HCT116 (cell line): Measurements from ENCODE around the gene G6PC3. TPM values are rescaled to one million over a fixed set of nuclear protein-coding genes. Genes with fewer than 3 reads are reported as not detected.

Experiments
- ATAC-seq: fragments of 200-7000 bp; cut with Tn5 transposase; 2 replicates; pipeline ENCODE4 v1.9.1; 2020; ENCODE audit warnings: mild to moderate bottlenecking, moderate library complexity
- BruUV-seq: library from RNA; stranded (reverse); fragments of 400-500 nt; replicated peaks from 2 replicates; lab custom pipeline; 2021; lab: Mats Ljungman, UMichigan
- CTCF ChIA-PET: fragments of 300-600 bp; sonication (Branson Sonifier 250); formaldehyde crosslinking; loops from one replicate; lab custom pipeline; 2021; ENCODE audit warnings: antibody characterized with exemption; lab: Charles Lee
- POLR2A ChIA-PET: fragments of 300-600, 350-600 bp; sonication (Branson Sonifier 250); formaldehyde crosslinking; loops from one replicate; lab custom pipeline; 2021; ENCODE audit warnings: antibody characterized with exemption; lab: Charles Lee
- RAD21 ChIA-PET, 2 experiments: fragments of 300-600 bp; sonication (Branson Sonifier 250); formaldehyde crosslinking; loops; one replicate each; lab custom pipeline; 2023; ENCODE audit warnings: low total read pairs in 2 of 2; ENCODE audit not compliant: uncharacterized antibody in 2 of 2, unreplicated experiment in 2 of 2, low non-redundant PET in 1 of 2; lab: Charles Lee
- DNase-seq: peaks from one replicate; pipeline ENCODE4 v3.0.0-alpha.2; 2010; ENCODE audit warnings: low read depth, low spot score
- H2AFZ ChIP-seq: fragments of 200-600 bp; shearing (Covaris generic), sonication (generic); 2 replicates; pipeline ENCODE4 v1.6.1; 2017; ENCODE audit warnings: low read depth, mixed run types, mixed read lengths, antibody characterized with exemption, low read length; ENCODE audit not compliant: poor library complexity, severe bottlenecking
- H3K27ac ChIP-seq: 2 replicates; pipeline ENCODE4 v1.5.1; 2012; ENCODE audit warnings: low read depth, low read length
- H3K27me3 ChIP-seq: fragments of 200-600 bp; sonication (generic); 2 replicates; pipeline ENCODE4 v1.6.1; 2016; ENCODE audit warnings: mixed run types, low read length, mixed read lengths; ENCODE audit not compliant: insufficient read depth
- H3K36me3 ChIP-seq, 2 experiments: fragments of 200-500 bp in 1 of 2; fragments of 200-600 bp in 1 of 2; sonication (Bioruptor generic) in 1 of 2; sonication (generic) in 1 of 2; 2 replicates each; pipeline versions ENCODE4 v1.5.1 to v1.6.1; 2014 to 2016; ENCODE audit warnings: low read length in 2 of 2, inconsistent platforms in 1 of 2, mixed read lengths in 1 of 2, mixed run types in 1 of 2; ENCODE audit not compliant: insufficient read depth in 2 of 2, control insufficient read depth in 1 of 2
- H3K4me1 ChIP-seq, 2 experiments: fragments of 200-600 bp in 1 of 2; sonication (generic) in 1 of 2; 2 replicates each; pipeline versions ENCODE4 v1.5.1 to v1.6.1; 2012 to 2017; ENCODE audit warnings: low read length in 2 of 2, inconsistent platforms in 1 of 2, mild to moderate bottlenecking in 1 of 2, mixed read lengths in 1 of 2, mixed run types in 1 of 2, moderate library complexity in 1 of 2; ENCODE audit not compliant: insufficient read depth in 2 of 2, control insufficient read depth in 1 of 2
- H3K4me2 ChIP-seq: fragments of 200-600 bp; sonication (generic); 2 replicates; pipeline ENCODE4 v1.6.1; 2017; ENCODE audit warnings: mixed run types, low read length, mixed read lengths
- H3K4me3 ChIP-seq, 2 experiments: fragments of 200-600 bp in 1 of 2; sonication (generic) in 1 of 2; replicated peaks in 1 of 2; 2 replicates each; pipeline ENCODE4 v1.5.1; 2011 to 2016; ENCODE audit warnings: low read length in 2 of 2, control low read depth in 1 of 2, low read depth in 1 of 2, mild to moderate bottlenecking in 1 of 2, mixed read lengths in 1 of 2, mixed run types in 1 of 2
- H3K79me2 ChIP-seq: fragments of 200-600 bp; sonication (generic); 2 replicates; pipeline ENCODE4 v1.6.1; 2017; ENCODE audit warnings: mild to moderate bottlenecking, mixed run types, low read length, moderate library complexity, mixed read lengths; ENCODE audit not compliant: insufficient read depth
- H3K9ac ChIP-seq: fragments of 200-600 bp; sonication (generic); 2 replicates; pipeline ENCODE4 v1.6.1; 2016; ENCODE audit warnings: low read length, mixed read lengths
- H3K9me2 ChIP-seq: fragments of 200-600 bp; sonication (generic), shearing (Covaris generic); 2 replicates; pipeline ENCODE4 v1.6.1; 2017; ENCODE audit warnings: mixed run types, mild to moderate bottlenecking, moderate library complexity; ENCODE audit not compliant: insufficient read depth
- H3K9me3 ChIP-seq, 2 experiments: fragments of 200-500 bp in 1 of 2; fragments of 200-600 bp in 1 of 2; sonication (Bioruptor generic) in 1 of 2; sonication (generic) in 1 of 2; 2 replicates each; pipeline ENCODE4 v1.6.1; 2014 to 2017; ENCODE audit warnings: low read length in 2 of 2, mixed read lengths in 2 of 2, inconsistent platforms in 1 of 2, low read depth in 1 of 2, mild to moderate bottlenecking in 1 of 2, mixed run types in 1 of 2, moderate library complexity in 1 of 2; ENCODE audit not compliant: control insufficient read depth in 1 of 2, insufficient read depth in 1 of 2
- H4K20me1 ChIP-seq: fragments of 200-600 bp; sonication (generic), shearing (Covaris generic); 2 replicates; pipeline ENCODE4 v1.6.1; 2017; ENCODE audit warnings: mixed run types, mild to moderate bottlenecking, moderate library complexity; ENCODE audit not compliant: insufficient read depth
- CBX3 ChIP-seq: IDR thresholded peaks from 2 replicates; pipeline ENCODE4 v1.6.1; 2012; ENCODE audit warnings: low read depth
- CEBPB ChIP-seq: IDR thresholded peaks from 2 replicates; pipeline ENCODE4 v1.6.1; 2012; ENCODE audit warnings: low read depth
- EGR1 ChIP-seq: IDR thresholded peaks from 2 replicates; pipeline ENCODE4 v1.6.1; 2012; ENCODE audit warnings: low read depth
- EZH2 ChIP-seq: fragments of 200-600 bp; sonication (generic); IDR thresholded peaks from 2 replicates; pipeline ENCODE4 v1.6.1; 2017; ENCODE audit warnings: antibody characterized with exemption, mixed run types
- EZH2phosphoT487 ChIP-seq: fragments of 200-600 bp; IDR thresholded peaks from 2 replicates; pipeline ENCODE4 v1.6.1; 2018; ENCODE audit warnings: antibody characterized with exemption, borderline replicate concordance
- FOSL1 ChIP-seq: IDR thresholded peaks from 2 replicates; pipeline ENCODE4 v1.6.1; 2012; ENCODE audit warnings: low read depth
- JUND ChIP-seq: IDR thresholded peaks from 2 replicates; pipeline ENCODE4 v1.6.1; 2012
- POLR2AphosphoS5 ChIP-seq: IDR thresholded peaks from 2 replicates; pipeline ENCODE4 v1.6.1; 2011; ENCODE audit warnings: mild to moderate bottlenecking, low read depth, low read length, moderate library complexity
- RAD21 ChIP-seq: IDR thresholded peaks from 2 replicates; pipeline ENCODE4 v1.6.1; 2012; ENCODE audit warnings: low read depth, mild to moderate bottlenecking
- SIN3A ChIP-seq: IDR thresholded peaks from 2 replicates; pipeline ENCODE4 v1.6.1; 2012; ENCODE audit warnings: low read depth
- TCF7L2 ChIP-seq: IDR thresholded peaks from 2 replicates; pipeline ENCODE4 v1.7.0; 2011; ENCODE audit warnings: borderline replicate concordance, inconsistent platforms; ENCODE audit not compliant: insufficient read depth, insufficient read length; ENCODE audit errors: extremely low read depth
- YY1 ChIP-seq: IDR thresholded peaks from 2 replicates; pipeline ENCODE4 v1.6.1; 2011; ENCODE audit warnings: low read length, low read depth, moderate library complexity, mild to moderate bottlenecking; ENCODE audit not compliant: insufficient replicate concordance; ENCODE audit errors: extremely low read depth
- ZFX ChIP-seq: fragments of 450-650 bp; IDR thresholded peaks from 2 replicates; pipeline ENCODE4 v1.6.1; 2017
- ZNF274 ChIP-seq: fragments of 200-500 bp; sonication (Bioruptor generic); IDR thresholded peaks from 2 replicates; pipeline ENCODE4 v1.6.1; 2014; ENCODE audit warnings: mild to moderate bottlenecking, low read depth, low read length, inconsistent platforms
- intact Hi-C: fragments of 100-400 bp; cut with micrococcal nuclease; formaldehyde crosslinking; loops from 2 replicates; pipeline ENCODE4 v1.10.0; 2022
- total RNA-seq: library from RNA; stranded (reverse); gene quantifications from one replicate; pipeline ENCODE4 v1.2.1, GENCODE V29; 2021; ENCODE audit not compliant: unreplicated experiment
- TF ChIP-seq, protein P1 (sequence below): IDR thresholded peaks from 2 replicates; pipeline ENCODE4 v1.6.1; 2012; ENCODE audit warnings: low read depth
- TF ChIP-seq, protein P2 (sequence below): IDR thresholded peaks from 2 replicates; pipeline ENCODE4 v1.6.1; 2011; ENCODE audit warnings: mild to moderate bottlenecking, low read length, moderate library complexity; ENCODE audit not compliant: insufficient replicate concordance; ENCODE audit errors: extremely low read depth
- TF ChIP-seq, protein P3 (sequence below): IDR thresholded peaks from 2 replicates; pipeline ENCODE4 v1.6.1; 2012
- TF ChIP-seq, protein P4 (sequence below): IDR thresholded peaks from 2 replicates; pipeline ENCODE4 v1.6.1; 2012
- TF ChIP-seq, protein P5 (sequence below), 3 experiments: fragments of 200-600 bp in 1 of 3; sonication (generic) in 1 of 3; IDR thresholded peaks in 2 of 3; conservative IDR thresholded peaks in 1 of 3; 2 replicates each; pipeline ENCODE4 v1.5.1; 2012 to 2017; ENCODE audit warnings: low read depth in 2 of 3, low read length in 2 of 3, antibody characterized with exemption in 1 of 3, borderline replicate concordance in 1 of 3, control low read depth in 1 of 3, mild to moderate bottlenecking in 1 of 3, mixed read lengths in 1 of 3, mixed run types in 1 of 3, moderate library complexity in 1 of 3; ENCODE audit not compliant: insufficient read depth in 1 of 3

G6PC3 gene
- total RNA-seq, 1 experiment from 2014 or later: 50.6 TPM

DNA sequence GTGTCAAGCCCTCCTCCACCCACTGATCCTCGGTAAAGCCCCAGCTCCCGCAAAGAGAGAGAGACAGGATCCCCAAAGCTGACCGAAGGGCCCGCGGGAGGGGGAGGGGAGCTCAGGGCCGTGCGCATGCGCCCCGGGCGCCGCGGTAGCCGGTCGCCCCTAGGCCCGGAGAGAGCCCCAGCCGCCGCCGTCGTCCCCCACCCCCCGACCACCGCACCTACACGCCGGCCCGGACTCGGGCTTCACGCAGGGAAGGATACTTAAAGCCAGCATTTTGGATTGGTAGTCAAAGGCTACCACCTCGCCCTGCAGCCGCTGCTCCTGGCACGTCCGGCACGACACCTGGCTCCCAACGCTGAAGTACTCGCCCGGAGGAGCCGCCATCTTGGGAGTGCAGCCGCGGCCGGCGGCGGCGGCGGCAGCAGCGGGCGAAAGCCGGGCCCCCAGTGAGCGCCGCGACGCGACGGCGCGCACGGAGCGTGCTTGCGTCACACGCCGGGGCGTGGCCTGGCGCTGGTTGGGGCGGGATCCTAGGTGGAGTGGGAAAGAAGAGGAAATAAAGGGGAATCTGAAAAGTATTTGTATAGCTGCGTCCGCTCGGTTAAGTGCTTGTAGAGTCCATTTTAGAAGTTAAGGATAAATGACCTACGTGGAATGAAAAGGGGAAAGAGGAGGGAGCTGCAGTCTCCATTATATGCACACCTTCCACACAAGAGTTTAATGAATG lies 4.2 kb upstream of the G6PC3 start, which contains the start of gene LSM12:
LSM12 (minus strand) TSS at position 468 of the 727 bp plus-strand sequence; CDS start at position 384, 84 bp downstream.
- Histone ChIP-seq H3K4me2 (peak within 1 kb of the TSS; percentile 99), H4K20me1 (no peaks in the 10 kb centered on the region), H3K79me2 (peaks cover 59% of the 10 kb centered on the region), H3K4me3 (peak within 1 kb of the TSS; percentile 98 to 99), H3K9me2 (no peaks in the 10 kb centered on the region), H3K4me1 (peaks cover 14 to 41% of the 10 kb centered on the region in 2 experiments), H3K27me3 (no peaks in the 10 kb centered on the region), H3K9ac (peak within 1 kb of the TSS; percentile 99), H3K9me3 (no peaks in the 10 kb centered on the region), H2AFZ (no peak within 1 kb of the TSS), H3K27ac (peak within 1 kb of the TSS; percentile 93), H3K36me3 (peaks cover 22 to 28% of the 10 kb centered on the region in 2 experiments)
- POLR2A ChIA-PET: interaction anchor here (0.6 to 1.6 kb wide), 4 partner anchors 45 to 219 kb away, joined by 3 read pairs; partner anchors contain the start of gene HDAC5
- intact Hi-C loops: no loop called here
- BruUV-seq: no TSS peak
- ATAC-seq (peak; percentile 77), DNase-seq (peak; percentile 72)
- RAD21 ChIA-PET: no interaction called here
- CTCF ChIA-PET: no interaction called here
- TF ChIP-seq JUND (no peak), EZH2 (no peak), ZNF274 (no peak), SIN3A (peak; percentile 49; the same call in 1 of the 2 replicates), POLR2AphosphoS5 (peak; percentile 67), CEBPB (no peak; the same call in 1 of the 2 replicates), TCF7L2 (no peak), CBX3 (no peak), RAD21 (no peak), YY1 (peak; percentile 89), FOSL1 (no peak), EZH2phosphoT487 (no peak), EGR1 (no peak), ZFX (peak; percentile 67; the same call in 1 of the 2 replicates)
- TF ChIP-seq, protein P1, sequence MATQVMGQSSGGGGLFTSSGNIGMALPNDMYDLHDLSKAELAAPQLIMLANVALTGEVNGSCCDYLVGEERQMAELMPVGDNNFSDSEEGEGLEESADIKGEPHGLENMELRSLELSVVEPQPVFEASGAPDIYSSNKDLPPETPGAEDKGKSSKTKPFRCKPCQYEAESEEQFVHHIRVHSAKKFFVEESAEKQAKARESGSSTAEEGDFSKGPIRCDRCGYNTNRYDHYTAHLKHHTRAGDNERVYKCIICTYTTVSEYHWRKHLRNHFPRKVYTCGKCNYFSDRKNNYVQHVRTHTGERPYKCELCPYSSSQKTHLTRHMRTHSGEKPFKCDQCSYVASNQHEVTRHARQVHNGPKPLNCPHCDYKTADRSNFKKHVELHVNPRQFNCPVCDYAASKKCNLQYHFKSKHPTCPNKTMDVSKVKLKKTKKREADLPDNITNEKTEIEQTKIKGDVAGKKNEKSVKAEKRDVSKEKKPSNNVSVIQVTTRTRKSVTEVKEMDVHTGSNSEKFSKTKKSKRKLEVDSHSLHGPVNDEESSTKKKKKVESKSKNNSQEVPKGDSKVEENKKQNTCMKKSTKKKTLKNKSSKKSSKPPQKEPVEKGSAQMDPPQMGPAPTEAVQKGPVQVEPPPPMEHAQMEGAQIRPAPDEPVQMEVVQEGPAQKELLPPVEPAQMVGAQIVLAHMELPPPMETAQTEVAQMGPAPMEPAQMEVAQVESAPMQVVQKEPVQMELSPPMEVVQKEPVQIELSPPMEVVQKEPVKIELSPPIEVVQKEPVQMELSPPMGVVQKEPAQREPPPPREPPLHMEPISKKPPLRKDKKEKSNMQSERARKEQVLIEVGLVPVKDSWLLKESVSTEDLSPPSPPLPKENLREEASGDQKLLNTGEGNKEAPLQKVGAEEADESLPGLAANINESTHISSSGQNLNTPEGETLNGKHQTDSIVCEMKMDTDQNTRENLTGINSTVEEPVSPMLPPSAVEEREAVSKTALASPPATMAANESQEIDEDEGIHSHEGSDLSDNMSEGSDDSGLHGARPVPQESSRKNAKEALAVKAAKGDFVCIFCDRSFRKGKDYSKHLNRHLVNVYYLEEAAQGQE: no peak
- TF ChIP-seq, protein P2, sequence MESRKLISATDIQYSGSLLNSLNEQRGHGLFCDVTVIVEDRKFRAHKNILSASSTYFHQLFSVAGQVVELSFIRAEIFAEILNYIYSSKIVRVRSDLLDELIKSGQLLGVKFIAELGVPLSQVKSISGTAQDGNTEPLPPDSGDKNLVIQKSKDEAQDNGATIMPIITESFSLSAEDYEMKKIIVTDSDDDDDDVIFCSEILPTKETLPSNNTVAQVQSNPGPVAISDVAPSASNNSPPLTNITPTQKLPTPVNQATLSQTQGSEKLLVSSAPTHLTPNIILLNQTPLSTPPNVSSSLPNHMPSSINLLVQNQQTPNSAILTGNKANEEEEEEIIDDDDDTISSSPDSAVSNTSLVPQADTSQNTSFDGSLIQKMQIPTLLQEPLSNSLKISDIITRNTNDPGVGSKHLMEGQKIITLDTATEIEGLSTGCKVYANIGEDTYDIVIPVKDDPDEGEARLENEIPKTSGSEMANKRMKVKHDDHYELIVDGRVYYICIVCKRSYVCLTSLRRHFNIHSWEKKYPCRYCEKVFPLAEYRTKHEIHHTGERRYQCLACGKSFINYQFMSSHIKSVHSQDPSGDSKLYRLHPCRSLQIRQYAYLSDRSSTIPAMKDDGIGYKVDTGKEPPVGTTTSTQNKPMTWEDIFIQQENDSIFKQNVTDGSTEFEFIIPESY: no peak
- TF ChIP-seq, protein P3, sequence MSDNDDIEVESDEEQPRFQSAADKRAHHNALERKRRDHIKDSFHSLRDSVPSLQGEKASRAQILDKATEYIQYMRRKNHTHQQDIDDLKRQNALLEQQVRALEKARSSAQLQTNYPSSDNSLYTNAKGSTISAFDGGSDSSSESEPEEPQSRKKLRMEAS: no peak
- TF ChIP-seq, protein P4, sequence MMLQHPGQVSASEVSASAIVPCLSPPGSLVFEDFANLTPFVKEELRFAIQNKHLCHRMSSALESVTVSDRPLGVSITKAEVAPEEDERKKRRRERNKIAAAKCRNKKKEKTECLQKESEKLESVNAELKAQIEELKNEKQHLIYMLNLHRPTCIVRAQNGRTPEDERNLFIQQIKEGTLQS: no peak
- TF ChIP-seq, protein P5, sequence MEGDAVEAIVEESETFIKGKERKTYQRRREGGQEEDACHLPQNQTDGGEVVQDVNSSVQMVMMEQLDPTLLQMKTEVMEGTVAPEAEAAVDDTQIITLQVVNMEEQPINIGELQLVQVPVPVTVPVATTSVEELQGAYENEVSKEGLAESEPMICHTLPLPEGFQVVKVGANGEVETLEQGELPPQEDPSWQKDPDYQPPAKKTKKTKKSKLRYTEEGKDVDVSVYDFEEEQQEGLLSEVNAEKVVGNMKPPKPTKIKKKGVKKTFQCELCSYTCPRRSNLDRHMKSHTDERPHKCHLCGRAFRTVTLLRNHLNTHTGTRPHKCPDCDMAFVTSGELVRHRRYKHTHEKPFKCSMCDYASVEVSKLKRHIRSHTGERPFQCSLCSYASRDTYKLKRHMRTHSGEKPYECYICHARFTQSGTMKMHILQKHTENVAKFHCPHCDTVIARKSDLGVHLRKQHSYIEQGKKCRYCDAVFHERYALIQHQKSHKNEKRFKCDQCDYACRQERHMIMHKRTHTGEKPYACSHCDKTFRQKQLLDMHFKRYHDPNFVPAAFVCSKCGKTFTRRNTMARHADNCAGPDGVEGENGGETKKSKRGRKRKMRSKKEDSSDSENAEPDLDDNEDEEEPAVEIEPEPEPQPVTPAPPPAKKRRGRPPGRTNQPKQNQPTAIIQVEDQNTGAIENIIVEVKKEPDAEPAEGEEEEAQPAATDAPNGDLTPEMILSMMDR (IDR thresholded peaks at IDR 0.05 in 2 of 3, conservative IDR thresholded peaks at IDR 0.05 in 1 of 3; ENCODE audit: borderline replicate concordance in 1 of 3, insufficient read depth in 1 of 3, low read depth in 2 of 3, low read length in 2 of 3): no peak
